Nephron (organoid): Measurements from ENCODE around the gene CEP170B.
A peak's percentile ranks its signal among the peaks of the same experiment; 100 is the strongest.

Experiments
- H3K27ac Mint-ChIP-seq, 3 experiments: 2 replicates each; pipeline ENCODE4 v1.8.0; 2020; ENCODE audit warnings: mixed read lengths in 3 of 3, mild to moderate bottlenecking in 2 of 3, moderate library complexity in 1 of 3
- H3K27me3 Mint-ChIP-seq: 2 replicates; pipeline ENCODE4 v1.8.0; 2021; ENCODE audit warnings: low read depth, mild to moderate bottlenecking, moderate library complexity, mixed read lengths
- H3K36me3 Mint-ChIP-seq: 2 replicates; pipeline ENCODE4 v1.8.0; 2020; ENCODE audit warnings: low read depth, mixed read lengths
- H3K4me1 Mint-ChIP-seq: 2 replicates; pipeline ENCODE4 v1.8.0; 2020; ENCODE audit warnings: mixed read lengths
- H3K4me3 Mint-ChIP-seq, 3 experiments: 2 replicates each; pipeline ENCODE4 v1.8.0; 2020; ENCODE audit warnings: mild to moderate bottlenecking in 3 of 3, mixed read lengths in 3 of 3, moderate library complexity in 2 of 3
- H3K9me3 Mint-ChIP-seq: 2 replicates; pipeline ENCODE4 v1.8.0; 2020; ENCODE audit warnings: mixed read lengths
- TF ChIP-seq, protein P1 (sequence below), 3 experiments: fragments of 200-600 bp; sonication (generic); IDR thresholded peaks; one replicate each; pipeline ENCODE4 v1.5.0; 2021; ENCODE audit warnings: antibody characterized with exemption in 3 of 3; ENCODE audit not compliant: unreplicated experiment in 3 of 3

Gene CEP170B

DNA sequence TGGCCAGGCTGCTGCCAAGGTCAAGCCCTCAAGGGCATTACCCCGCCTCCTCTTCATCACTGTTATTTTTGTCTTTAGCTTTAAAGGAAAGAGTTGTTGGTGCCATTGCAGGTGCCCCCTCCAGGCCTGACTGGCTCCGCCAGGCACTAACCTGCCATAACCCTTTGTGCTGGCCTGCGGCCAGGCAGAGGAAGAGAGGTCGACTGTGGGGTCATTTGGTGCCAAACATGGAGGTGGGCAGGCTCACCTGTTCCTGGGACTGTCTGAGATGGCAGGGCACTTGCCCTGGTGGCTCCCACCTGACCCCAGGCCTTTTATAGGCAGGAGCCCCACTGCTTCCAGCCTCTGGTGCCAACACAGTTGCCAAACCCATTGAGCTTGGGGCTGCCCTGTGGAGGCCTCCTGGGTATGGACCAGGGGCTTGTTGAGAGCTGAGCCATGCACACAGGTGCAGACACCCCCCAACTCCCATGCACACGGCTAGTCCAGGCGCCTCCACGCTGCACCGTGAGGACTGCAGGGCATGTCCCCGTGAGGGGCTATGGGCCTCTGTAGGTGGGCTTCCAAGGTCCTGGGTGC is 30.2 kb downstream of the CEP170B start:
- Mint-ChIP-seq H3K4me1 (peaks cover 10% of the 10 kb centered on the region), H3K36me3 (no peaks in the 10 kb centered on the region)

GRCh38 chr14:104895786-104896661 is 31.0 kb downstream of the CEP170B start:
- H3K4me3 Mint-ChIP-seq, result peak overlapping the region in 1 of 3 experiments; percentile 17
- no peaks in the 10 kb centered on the region for H3K36me3 Mint-ChIP-seq
- no peaks in the 10 kb centered on the region for H3K9me3 Mint-ChIP-seq
- TF ChIP-seq, protein P1, sequence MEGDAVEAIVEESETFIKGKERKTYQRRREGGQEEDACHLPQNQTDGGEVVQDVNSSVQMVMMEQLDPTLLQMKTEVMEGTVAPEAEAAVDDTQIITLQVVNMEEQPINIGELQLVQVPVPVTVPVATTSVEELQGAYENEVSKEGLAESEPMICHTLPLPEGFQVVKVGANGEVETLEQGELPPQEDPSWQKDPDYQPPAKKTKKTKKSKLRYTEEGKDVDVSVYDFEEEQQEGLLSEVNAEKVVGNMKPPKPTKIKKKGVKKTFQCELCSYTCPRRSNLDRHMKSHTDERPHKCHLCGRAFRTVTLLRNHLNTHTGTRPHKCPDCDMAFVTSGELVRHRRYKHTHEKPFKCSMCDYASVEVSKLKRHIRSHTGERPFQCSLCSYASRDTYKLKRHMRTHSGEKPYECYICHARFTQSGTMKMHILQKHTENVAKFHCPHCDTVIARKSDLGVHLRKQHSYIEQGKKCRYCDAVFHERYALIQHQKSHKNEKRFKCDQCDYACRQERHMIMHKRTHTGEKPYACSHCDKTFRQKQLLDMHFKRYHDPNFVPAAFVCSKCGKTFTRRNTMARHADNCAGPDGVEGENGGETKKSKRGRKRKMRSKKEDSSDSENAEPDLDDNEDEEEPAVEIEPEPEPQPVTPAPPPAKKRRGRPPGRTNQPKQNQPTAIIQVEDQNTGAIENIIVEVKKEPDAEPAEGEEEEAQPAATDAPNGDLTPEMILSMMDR (IDR thresholded peaks at IDR 0.05; ENCODE audit: unreplicated experiment in 3 of 3), result no peak
- peaks cover 5% of the 10 kb centered on the region for H3K27me3 Mint-ChIP-seq
- H3K4me1 Mint-ChIP-seq, result peaks cover 10% of the 10 kb centered on the region
- peak overlapping the region in 2 of 3 experiments; percentile 55 to 74 for H3K27ac Mint-ChIP-seq

More for the DNA sequence above, 30.2 kb downstream of the CEP170B start:
- H3K27me3 Mint-ChIP-seq, result peaks cover 4% of the 10 kb centered on the region
- no peak overlapping the region for H3K27ac Mint-ChIP-seq
- TF ChIP-seq, protein P1 (IDR thresholded peaks at IDR 0.05; ENCODE audit: unreplicated experiment in 3 of 3), result no peak
- H3K9me3 Mint-ChIP-seq, result no peaks in the 10 kb centered on the region
- no peak overlapping the region for H3K4me3 Mint-ChIP-seq

GRCh38 chr14:104897330-104898194 is 32.5 kb downstream of the CEP170B start:
- Mint-ChIP-seq H3K4me3 (no peak overlapping the region), H3K9me3 (no peaks in the 10 kb centered on the region), H3K36me3 (no peaks in the 10 kb centered on the region), H3K27me3 (peaks cover 13% of the 10 kb centered on the region), H3K27ac (no peak overlapping the region), H3K4me1 (peaks cover 10% of the 10 kb centered on the region)
- TF ChIP-seq, protein P1 (IDR thresholded peaks at IDR 0.05; ENCODE audit: unreplicated experiment in 3 of 3), result no peak

GRCh38 chr14:104898195-104898558 is 33.1 kb downstream of the CEP170B start:
- Mint-ChIP-seq H3K36me3 (no peaks in the 10 kb centered on the region), H3K9me3 (peaks cover under 1% of the 10 kb centered on the region), H3K27me3 (peaks cover 15% of the 10 kb centered on the region), H3K27ac (no peak overlapping the region), H3K4me3 (no peak overlapping the region), H3K4me1 (peaks cover 10% of the 10 kb centered on the region)
- TF ChIP-seq, protein P1 (IDR thresholded peaks at IDR 0.05; ENCODE audit: unreplicated experiment in 3 of 3), result no peak

GRCh38 chr14:104898870-104899510 is 33.9 kb downstream of the CEP170B start:
- Mint-ChIP-seq H3K36me3 (no peaks in the 10 kb centered on the region), H3K4me1 (peaks cover 10% of the 10 kb centered on the region), H3K9me3 (peaks cover 6% of the 10 kb centered on the region), H3K27ac (peak overlapping the region in 1 of 3 experiments; percentile 51), H3K27me3 (peaks cover 22% of the 10 kb centered on the region), H3K4me3 (no peak overlapping the region)
- TF ChIP-seq, protein P1 (IDR thresholded peaks at IDR 0.05; ENCODE audit: unreplicated experiment in 3 of 3), result no peak
